Measurements from ENCODE around the gene PAK1. TPM values are rescaled to one million over a fixed set of nuclear protein-coding genes. Genes with fewer than 3 reads are reported as not detected.
"Not testable (repeated sequence)": the region's sequence is repeated elsewhere in the genome, so short reads cannot be mapped to it uniquely, and the experiment has no call there.

Gene PAK1
- polyA plus RNA-seq, 1 donor (not counting 4 experiments of a cell fraction or from before 2014, with no cell fraction given) = 78.2 TPM

DNA sequence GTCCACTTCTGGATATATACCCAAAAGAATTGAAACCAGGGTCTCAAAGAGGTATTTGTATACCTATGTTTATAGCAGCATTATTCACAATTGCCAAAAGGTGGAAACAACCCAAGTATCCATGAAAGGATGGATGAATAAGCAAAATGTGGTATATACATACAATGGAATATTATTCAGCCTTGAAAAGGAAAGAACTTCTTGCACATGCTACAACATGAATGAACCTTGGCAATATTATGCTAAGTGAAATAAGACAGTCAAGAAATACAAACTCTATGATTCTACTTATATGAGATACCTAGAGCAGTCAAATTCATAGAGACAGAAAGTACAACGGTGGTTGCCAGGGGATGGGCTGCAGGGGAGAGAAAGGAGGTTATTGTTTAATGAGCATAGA is 21.6 kb upstream of the PAK1 start:
- H3K9me3 ChIP-seq (ENCODE audit: control insufficient read depth, low read depth, low read length) = no peaks in the 10 kb centered on the region
- H3K4me1 ChIP-seq (ENCODE audit: control insufficient read depth, extremely low read depth, insufficient read depth, low read length) = no peaks in the 10 kb centered on the region
- H3K27ac ChIP-seq (ENCODE audit: control insufficient read depth, insufficient read depth, low read length) = no peak overlapping the region
- H3K9me1 ChIP-seq (ENCODE audit: control insufficient read depth, extremely low read depth, insufficient read depth, low read length) = no peaks in the 10 kb centered on the region
- no peak overlapping the region for H3K4me3 ChIP-seq (ENCODE audit: control insufficient read depth in 2 of 3, extremely low read depth in 1 of 3, insufficient read depth in 2 of 3, low read depth in 1 of 3, low read length in 3 of 3)
- FAIRE-seq (no peak), DNase-seq (ENCODE audit: low read depth, low spot score) (no peak)
- no peaks in the 10 kb centered on the region for H3K79me2 ChIP-seq (ENCODE audit: control insufficient read depth, insufficient read depth, low read length)
- dilution Hi-C loops (cut with MboI; ENCODE audit: extremely low pct_ligation_motif_present, low sequenced_read_pairs) = no loop called here
- no peak overlapping the region for H3K9ac ChIP-seq (ENCODE audit: control insufficient read depth, extremely low read depth, insufficient read depth, low read length)
- H3K4me2 ChIP-seq (ENCODE audit: control insufficient read depth, extremely low read depth, insufficient read depth, low read depth, low read length) = no peak overlapping the region
- no peaks in the 10 kb centered on the region for H3K27me3 ChIP-seq (ENCODE audit: control insufficient read depth, extremely low read depth, insufficient read depth, low read length)
- no peaks in the 10 kb centered on the region for H3K36me3 ChIP-seq (ENCODE audit: control insufficient read depth in 2 of 2, extremely low read depth in 1 of 2, insufficient read depth in 2 of 2, low read length in 2 of 2)
- no peaks in the 10 kb centered on the region for H4K20me1 ChIP-seq (ENCODE audit: control insufficient read depth, extremely low read depth, insufficient read depth, low read length)
- H2AFZ ChIP-seq (ENCODE audit: control insufficient read depth, low read length) = no peak overlapping the region
- no peak for TF ChIP-seq EZH2 (IDR thresholded peaks at IDR 0.05; ENCODE audit: low read length)
- TF ChIP-seq, protein P1, sequence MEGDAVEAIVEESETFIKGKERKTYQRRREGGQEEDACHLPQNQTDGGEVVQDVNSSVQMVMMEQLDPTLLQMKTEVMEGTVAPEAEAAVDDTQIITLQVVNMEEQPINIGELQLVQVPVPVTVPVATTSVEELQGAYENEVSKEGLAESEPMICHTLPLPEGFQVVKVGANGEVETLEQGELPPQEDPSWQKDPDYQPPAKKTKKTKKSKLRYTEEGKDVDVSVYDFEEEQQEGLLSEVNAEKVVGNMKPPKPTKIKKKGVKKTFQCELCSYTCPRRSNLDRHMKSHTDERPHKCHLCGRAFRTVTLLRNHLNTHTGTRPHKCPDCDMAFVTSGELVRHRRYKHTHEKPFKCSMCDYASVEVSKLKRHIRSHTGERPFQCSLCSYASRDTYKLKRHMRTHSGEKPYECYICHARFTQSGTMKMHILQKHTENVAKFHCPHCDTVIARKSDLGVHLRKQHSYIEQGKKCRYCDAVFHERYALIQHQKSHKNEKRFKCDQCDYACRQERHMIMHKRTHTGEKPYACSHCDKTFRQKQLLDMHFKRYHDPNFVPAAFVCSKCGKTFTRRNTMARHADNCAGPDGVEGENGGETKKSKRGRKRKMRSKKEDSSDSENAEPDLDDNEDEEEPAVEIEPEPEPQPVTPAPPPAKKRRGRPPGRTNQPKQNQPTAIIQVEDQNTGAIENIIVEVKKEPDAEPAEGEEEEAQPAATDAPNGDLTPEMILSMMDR (optimal IDR thresholded peaks at IDR 0.05 in 1 of 3, IDR thresholded peaks at IDR 0.05 in 1 of 3, conservative IDR thresholded peaks at IDR 0.05 in 1 of 3; ENCODE audit: extremely low read depth in 1 of 3, insufficient read depth in 2 of 3, low read length in 3 of 3) = no peak

GRCh38 chr11:77490035-77490434 is 16.1 kb upstream of the PAK1 start:
- H3K27ac ChIP-seq (ENCODE audit: control insufficient read depth, insufficient read depth, low read length); FAIRE-seq; H3K4me3 ChIP-seq (ENCODE audit: control insufficient read depth in 2 of 3, extremely low read depth in 1 of 3, insufficient read depth in 2 of 3, low read depth in 1 of 3, low read length in 3 of 3); H3K4me1 ChIP-seq (ENCODE audit: control insufficient read depth, extremely low read depth, insufficient read depth, low read length); H3K79me2 ChIP-seq (ENCODE audit: control insufficient read depth, insufficient read depth, low read length); DNase-seq (ENCODE audit: low read depth, low spot score); H3K9me3 ChIP-seq (ENCODE audit: control insufficient read depth, low read depth, low read length); dilution Hi-C loops (cut with MboI; ENCODE audit: extremely low pct_ligation_motif_present, low sequenced_read_pairs); H3K27me3 ChIP-seq (ENCODE audit: control insufficient read depth, extremely low read depth, insufficient read depth, low read length); H3K4me2 ChIP-seq (ENCODE audit: control insufficient read depth, extremely low read depth, insufficient read depth, low read depth, low read length); H4K20me1 ChIP-seq (ENCODE audit: control insufficient read depth, extremely low read depth, insufficient read depth, low read length); H3K36me3 ChIP-seq (ENCODE audit: control insufficient read depth in 2 of 2, extremely low read depth in 1 of 2, insufficient read depth in 2 of 2, low read length in 2 of 2); H2AFZ ChIP-seq (ENCODE audit: control insufficient read depth, low read length); H3K9me1 ChIP-seq (ENCODE audit: control insufficient read depth, extremely low read depth, insufficient read depth, low read length); H3K9ac ChIP-seq (ENCODE audit: control insufficient read depth, extremely low read depth, insufficient read depth, low read length): not testable (repeated sequence)

DNA sequence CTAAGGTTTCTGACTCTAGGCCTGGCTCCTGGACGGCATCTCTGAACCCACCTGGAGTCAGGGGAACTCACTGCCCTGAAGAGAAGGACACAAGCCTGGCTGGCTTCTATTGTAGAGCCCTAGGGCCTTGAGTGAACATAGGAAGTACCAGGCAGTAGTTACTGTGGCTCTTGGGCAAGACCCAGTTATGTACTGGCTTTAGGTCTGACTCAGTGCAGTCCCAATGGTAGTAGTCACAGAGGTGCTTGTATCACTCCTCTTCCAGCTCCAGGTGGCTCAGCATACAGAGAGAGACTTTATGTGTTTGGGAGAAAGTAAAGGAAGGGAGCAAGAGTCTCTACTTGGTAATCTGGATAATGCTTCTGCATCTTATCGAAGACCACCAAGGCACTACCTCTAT is 13.9 kb upstream of the PAK1 start:
- H3K4me3 ChIP-seq (ENCODE audit: control insufficient read depth in 2 of 3, extremely low read depth in 1 of 3, insufficient read depth in 2 of 3, low read depth in 1 of 3, low read length in 3 of 3) = no peak overlapping the region
- no peaks in the 10 kb centered on the region for H4K20me1 ChIP-seq (ENCODE audit: control insufficient read depth, extremely low read depth, insufficient read depth, low read length)
- H3K4me1 ChIP-seq (ENCODE audit: control insufficient read depth, extremely low read depth, insufficient read depth, low read length) = no peaks in the 10 kb centered on the region
- no peak for DNase-seq (ENCODE audit: low read depth, low spot score)
- H3K36me3 ChIP-seq (ENCODE audit: control insufficient read depth in 2 of 2, extremely low read depth in 1 of 2, insufficient read depth in 2 of 2, low read length in 2 of 2) = no peaks in the 10 kb centered on the region
- no peaks in the 10 kb centered on the region for H3K9me3 ChIP-seq (ENCODE audit: control insufficient read depth, low read depth, low read length)
- no peak overlapping the region for H3K9ac ChIP-seq (ENCODE audit: control insufficient read depth, extremely low read depth, insufficient read depth, low read length)
- H3K9me1 ChIP-seq (ENCODE audit: control insufficient read depth, extremely low read depth, insufficient read depth, low read length) = no peaks in the 10 kb centered on the region
- H2AFZ ChIP-seq (ENCODE audit: control insufficient read depth, low read length) = no peak overlapping the region
- TF ChIP-seq EZH2 (IDR thresholded peaks at IDR 0.05; ENCODE audit: low read length) = no peak
- no peak overlapping the region for H3K4me2 ChIP-seq (ENCODE audit: control insufficient read depth, extremely low read depth, insufficient read depth, low read depth, low read length)
- peak; percentile 57 for FAIRE-seq
- dilution Hi-C loops (cut with MboI; ENCODE audit: extremely low pct_ligation_motif_present, low sequenced_read_pairs) = no loop called here
- no peaks in the 10 kb centered on the region for H3K79me2 ChIP-seq (ENCODE audit: control insufficient read depth, insufficient read depth, low read length)
- H3K27me3 ChIP-seq (ENCODE audit: control insufficient read depth, extremely low read depth, insufficient read depth, low read length) = no peaks in the 10 kb centered on the region
- H3K27ac ChIP-seq (ENCODE audit: control insufficient read depth, insufficient read depth, low read length) = no peak overlapping the region
